ENCODE measurements around the gene FBP2.
"Not testable (repeated sequence)": the region's sequence is repeated elsewhere in the genome, so short reads cannot be mapped to it uniquely, and the experiment has no call there.

The FBP2 gene

DNA sequence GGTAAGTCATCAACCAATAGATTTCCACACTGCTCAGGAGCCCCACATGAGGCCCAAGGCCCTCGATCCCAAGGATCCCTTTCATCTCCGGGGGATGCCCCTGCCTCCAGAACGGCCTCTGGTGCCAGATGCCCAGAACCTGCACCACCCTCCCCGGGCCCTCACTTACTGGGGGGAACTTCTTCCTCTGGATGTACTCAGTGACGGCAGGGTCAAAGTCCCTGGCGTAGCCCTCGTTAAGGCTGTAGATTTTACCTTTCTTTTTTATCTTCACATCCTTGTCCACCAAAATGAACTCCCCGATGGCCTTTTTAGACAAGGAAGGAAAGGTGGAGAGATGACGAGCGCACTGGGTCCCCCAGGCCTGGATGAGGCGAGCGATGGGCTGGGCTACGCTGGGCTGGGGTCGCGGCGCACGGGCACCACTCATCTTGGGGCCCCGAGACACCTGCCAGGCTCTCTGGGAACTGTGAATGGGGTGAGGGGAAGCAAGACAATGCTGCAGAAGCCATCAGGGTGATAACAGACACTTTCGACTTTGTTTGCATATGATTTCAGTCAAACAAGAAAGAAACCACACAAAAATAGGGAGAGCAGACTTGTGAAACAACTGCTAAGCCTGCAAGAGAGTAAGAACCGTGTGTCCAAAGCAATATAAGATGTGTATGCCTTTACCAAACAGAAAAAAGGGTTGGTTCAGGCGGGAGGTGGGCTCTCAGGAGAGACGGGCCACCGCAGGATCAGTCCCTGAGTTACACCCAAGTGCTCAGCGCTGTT is 13.2 kb upstream of the FBP2 start:
- no peak for DNase-seq (ENCODE audit: low spot score)

DNA sequence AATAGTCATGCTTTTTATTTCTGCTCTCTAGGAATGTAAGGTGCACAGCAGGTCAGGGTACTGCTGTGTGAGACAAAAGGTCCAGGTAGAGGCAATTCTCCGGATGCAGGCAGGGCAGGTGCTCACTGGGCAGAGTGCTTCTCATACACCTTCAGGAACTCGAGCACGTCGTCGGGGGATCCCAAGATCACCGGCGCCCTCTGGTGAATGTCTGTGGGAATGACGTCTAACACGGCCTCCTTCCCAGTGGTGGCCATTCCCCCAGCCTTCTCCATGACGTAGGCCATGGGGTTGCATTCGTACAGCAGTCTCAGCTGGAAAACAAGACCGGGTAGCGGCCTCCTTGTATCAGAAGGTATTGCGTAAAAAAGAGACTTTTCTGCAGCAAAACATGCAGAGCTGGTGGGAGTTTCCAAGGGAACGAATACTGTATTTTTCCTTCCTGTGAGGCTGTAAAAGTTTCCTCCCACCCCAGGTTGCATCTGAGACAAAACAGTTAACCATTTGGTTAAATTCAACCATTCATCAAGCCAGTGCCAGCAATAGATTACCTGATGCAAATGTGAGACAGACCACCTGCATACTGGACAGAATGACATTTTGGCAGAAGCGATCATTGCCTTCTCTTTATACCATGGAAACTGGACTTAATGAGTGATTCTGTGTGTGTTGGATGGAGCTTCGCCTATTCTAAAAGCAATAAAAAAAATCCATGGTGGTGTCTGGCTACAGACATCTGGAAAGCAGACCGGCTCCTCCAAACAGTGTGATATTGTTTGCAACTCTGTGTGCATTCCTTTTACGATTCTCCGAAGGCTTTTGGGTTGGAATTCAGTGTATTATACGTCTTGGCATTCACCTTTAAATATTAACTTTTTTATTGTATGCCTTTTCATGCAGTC is 9.9 kb upstream of the FBP2 start:
- DNase-seq (ENCODE audit: low spot score), result peak; percentile 33

DNA sequence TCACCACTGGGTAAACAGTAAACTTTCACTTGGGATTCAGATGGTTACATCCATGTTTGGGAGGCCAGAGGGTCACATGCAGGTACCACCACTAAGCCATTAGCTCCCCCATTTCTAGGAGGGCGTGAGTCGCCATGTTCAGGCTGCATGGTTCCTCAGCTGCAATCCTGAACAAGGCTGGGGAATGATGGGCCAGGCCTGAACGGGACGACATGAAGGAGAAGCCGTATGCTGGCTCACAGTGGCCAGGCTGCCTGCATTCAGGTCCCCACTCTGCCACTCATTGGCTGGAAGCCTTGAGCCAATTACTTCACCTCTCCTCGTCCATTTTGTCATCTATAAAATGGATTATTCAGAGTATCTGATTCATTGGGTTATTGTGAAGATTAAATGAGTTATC is 9.0 kb upstream of the FBP2 start:
- DNase-seq (ENCODE audit: low spot score), result no peak

DNA sequence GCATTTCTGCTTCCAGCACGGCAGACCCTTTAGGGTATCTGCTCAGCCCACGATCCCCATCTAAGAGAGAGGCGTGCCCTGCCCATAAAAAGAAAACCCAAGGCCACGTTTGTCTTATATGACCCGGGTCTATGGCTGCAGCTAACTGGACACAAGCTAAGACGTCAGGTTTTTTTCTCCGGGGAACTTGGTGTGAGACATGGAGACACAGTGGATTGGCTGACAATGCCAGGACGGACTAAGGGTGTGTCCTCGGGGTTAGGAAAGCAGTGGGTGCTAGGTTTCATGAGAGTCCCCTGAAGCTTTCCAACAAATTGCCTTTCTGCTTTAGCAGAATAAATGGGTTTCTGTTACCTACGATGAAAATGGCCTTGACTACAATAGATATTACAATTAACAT is 7.1 kb upstream of the FBP2 start:
- DNase-seq (ENCODE audit: low spot score), result no peak

DNA sequence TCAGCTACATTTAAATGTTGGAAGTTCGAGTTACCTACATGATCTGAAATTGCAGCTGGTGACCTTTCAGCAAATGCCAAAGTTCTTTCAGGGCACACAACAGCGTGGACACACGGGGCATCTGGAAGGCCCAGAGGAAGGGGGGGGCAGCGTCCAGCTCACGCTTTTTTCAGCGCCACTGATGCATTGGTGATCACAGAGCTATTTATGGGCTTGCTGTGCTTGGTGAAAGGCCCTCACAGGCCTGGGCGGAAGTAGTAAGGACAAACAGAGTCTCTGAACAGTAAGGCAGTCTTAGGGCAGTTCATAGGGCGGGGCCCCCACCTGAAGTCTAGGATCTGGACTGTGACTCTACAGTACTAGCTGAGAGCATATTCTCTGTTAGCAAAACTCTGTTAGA is 6.6 kb upstream of the FBP2 start:
- DNase-seq (ENCODE audit: low spot score), result no peak

DNA sequence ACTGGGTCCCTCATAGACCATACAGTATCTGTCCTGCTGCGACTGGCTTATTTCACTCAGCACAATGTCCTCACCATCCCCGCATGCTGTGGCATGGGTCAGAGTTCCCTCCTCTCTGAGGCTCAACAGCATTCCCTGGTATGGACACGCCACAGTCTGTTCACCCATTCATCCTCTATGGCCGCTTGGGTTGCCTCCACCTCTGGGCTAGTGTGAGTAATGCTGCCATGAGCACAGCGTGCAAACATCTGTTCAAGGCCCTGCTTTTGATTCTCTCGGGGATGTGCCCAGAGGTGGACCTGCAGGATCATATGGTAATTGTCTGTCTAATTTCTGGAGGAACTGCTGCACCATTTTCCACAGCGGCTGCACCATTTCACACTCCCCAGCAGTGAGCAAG is 5.5 kb upstream of the FBP2 start:
- DNase-seq (ENCODE audit: low spot score), result no peak

DNA sequence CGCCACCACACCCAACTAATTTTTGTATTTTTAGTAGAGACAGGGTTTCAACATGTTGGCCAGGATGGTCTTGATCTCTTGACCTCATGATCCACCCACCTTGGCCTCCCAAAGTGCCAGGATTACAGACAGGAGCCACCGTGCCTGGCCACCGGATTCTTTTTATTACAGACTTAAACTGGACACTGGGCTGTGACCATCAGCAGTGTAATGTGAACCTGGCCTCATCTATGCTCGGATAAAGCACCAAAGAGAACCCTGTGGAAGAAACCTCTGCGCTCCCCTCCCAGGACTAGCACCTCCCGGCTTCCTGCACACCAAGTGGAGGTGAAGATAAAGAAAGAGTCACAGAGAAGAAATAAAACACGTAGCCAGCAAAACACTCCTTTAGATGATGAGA is 941 bp downstream of the FBP2 start:
- DNase-seq (ENCODE audit: low spot score), result not testable (repeated sequence)

DNA sequence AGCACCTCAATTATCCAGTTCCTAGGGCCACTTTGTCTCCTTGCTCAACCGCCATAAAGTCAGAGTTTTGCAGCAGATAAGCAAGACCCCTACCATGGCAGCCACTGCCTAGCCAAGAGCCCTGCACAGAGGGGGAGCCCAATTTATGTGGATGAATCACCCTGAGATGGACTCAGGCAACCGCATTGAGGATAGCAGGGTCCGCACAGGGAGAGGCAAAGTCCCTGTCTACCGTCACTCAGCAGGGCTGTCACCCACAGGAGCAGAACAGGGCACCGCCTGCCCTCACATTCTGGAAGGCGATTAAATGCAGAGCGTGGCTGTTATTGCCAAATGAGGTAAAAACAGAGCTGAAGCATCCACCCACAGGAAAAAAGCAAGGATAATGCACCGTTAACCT is 1.7 kb downstream of the FBP2 start:
- DNase-seq (ENCODE audit: low spot score), result no peak

DNA sequence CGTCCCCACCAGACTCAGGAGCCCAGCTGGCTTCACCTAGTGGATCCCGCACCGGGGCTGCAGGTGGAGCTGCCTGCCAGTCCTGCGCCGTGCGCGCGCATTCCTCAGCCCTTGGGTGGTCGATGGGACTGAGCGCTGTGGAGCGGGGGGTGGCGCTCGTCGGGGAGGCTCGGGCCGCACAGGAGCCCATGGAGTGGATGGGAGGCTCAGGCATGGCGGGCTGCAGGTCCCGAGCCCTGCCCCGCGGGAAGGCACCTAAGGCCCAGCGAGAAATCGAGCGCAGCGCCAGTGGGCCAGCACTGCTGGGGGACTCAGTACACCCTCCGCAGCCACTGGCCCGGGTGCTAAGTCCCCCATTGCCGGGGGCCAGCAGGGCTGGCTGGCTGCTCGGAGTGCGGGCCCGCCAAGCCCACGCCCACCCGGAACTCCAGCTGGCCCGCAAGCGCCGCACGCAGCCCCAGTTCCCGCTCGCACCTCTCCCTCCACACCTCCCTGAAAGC is 2.5 kb downstream of the FBP2 start:
- DNase-seq (ENCODE audit: low spot score), result not testable (repeated sequence)

DNA sequence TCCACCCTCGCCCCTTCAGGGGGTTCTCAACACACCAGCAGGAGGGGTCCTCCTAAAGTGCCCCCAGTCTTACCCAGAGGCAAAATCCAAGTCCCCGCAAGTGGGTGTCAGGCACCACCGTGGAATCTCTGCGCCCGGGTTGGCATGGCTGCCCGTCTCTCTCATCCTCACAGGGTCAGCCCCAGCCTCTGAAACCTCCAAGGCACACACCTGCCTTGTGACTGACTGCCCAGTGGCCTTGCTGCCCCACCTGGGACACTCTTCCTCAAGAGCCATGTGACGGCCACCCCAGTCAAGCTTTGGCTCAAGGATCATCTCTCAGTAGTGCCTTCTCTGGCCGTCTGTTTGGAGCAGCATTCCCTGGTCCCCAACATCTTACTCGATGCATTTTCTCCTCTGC is 4.9 kb downstream of the FBP2 start:
- no peak for DNase-seq (ENCODE audit: low spot score)

DNA sequence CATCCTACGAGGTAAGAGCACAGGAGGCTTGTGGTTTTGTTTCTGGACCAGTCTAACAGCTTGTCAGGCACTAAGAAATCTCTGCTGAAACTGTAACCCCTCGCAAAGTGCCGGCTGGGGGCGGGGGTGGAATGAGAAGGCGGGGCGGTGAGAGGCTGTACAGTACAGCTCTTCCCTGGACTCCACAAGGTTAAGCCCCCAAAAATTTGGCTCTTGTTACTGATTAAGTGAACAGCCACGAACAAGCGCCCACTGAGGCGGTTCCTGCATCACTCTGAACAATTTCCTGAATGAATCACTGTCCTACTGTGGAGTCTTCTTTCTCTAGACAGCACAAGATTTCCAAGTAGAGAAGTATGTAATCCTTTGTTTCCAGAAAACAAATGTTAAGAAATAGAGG is 6.8 kb downstream of the FBP2 start:
- DNase-seq (ENCODE audit: low spot score), result no peak

DNA sequence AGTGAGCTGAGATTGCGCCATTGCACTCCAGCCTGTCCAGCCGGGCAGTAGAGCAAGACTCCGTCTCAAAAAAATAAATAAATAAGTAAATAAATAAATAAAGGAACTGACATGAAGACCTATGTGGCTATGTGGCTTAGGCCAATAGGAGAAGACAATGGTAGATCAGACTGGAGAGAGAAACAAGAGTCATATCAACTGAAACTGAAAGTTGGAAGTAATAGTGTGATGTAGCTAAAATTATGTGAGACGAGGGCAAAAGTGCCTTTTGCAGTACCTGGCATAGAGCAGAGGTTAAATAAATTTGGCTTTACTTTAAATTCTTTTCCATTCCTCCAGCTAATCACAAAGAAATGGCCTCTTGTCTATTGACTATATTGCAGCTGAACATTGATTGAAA is 7.3 kb downstream of the FBP2 start:
- DNase-seq (ENCODE audit: low spot score), result no peak

DNA sequence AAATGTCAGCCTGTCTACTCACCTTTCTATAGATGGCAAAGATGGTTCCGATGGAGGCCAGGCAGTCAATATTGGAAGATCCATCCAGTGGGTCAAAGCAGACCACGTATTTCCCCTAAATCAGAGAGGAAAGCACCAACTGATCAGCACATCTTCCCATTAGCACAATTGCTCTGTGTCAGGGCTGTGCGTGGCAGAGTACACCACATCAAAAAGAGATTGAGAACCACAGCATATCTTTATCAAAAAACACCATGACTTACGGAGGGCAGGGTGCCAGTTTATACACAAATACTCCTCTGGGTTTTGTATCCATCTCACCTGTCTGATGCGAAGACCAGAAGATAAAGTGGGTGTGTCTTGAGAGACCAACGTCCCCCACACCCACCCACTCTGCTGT is 9.1 kb downstream of the FBP2 start:
- DNase-seq (ENCODE audit: low spot score), result no peak

DNA sequence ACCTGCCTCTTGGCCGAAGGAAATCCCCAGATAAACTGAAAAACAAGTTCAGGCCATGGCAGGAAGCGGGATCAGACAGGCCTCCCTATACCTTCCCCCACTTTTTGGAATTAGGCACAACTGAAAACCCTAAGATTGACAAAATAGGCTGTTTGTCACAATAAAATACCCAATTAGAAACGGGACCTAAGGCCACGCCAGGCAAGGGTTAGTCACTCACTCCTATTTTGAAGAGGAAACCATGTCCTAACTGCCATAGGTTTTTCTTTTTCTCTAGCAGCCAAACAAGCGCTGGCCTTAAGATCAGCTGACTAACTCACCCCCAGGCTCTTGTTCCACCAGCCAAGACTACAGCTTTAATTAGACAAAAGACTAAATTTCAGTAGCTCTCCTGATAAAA is 11.9 kb downstream of the FBP2 start:
- DNase-seq (ENCODE audit: low spot score), result no peak

DNA sequence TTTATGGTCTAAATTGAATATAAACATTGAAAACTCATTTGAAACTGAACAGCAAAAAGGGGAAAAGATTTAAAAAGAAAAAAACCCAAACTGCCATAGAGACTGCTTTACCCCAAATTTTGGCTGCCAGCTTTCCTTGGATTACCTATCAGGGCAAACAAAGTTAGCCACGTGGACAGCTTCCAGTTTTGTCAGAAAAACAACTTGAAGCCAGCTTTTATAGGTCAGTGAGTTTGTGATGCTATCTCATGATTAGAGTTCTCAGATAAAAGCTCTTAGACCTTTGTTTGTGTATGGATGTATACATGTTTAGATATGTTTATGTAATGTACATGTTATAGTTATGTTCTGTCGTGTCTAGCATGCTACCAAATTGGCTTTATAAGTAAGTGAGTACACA is 16.1 kb downstream of the FBP2 start:
- no peak for DNase-seq (ENCODE audit: low spot score)

DNA sequence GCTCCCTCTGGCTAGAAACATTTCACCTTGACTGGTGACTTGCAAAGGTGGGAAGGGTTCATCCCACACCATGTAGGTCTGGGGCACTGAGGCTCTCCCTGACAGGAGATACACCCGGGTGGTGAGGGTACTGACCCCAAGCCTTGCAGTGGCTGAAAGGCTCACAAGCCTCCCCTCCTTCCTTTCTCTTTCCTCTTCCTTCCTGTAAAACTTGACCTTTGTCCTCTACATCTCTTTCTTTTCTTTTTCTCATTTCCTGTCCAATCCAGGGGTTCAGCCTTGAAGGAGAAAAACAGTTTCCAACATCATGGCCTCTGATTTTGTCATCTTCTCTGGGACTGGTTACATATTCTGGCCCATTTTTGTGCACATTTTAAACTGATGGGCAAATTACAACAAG is 16.6 kb downstream of the FBP2 start:
- DNase-seq (ENCODE audit: low spot score), result no peak

DNA sequence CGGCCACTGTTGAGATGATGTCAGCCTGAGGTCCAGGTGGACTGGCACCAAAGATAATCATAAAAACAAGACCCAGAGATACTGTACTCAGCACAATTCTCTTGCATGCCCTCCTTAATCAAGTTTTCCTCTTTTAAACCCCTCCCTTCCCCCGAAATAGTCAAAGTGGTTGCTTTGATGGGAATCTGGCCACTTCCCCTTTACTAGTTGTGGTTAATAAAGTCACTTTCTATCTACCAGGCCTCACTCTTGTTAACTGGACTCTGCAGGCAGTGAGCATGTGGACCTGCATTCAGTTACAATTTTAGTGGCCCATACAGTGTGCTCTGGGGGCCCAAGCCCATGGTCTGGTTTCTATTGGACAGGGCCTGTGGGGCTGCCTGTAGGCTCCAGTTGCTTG is 17.5 kb downstream of the FBP2 start:
- no peak for DNase-seq (ENCODE audit: low spot score)

DNA sequence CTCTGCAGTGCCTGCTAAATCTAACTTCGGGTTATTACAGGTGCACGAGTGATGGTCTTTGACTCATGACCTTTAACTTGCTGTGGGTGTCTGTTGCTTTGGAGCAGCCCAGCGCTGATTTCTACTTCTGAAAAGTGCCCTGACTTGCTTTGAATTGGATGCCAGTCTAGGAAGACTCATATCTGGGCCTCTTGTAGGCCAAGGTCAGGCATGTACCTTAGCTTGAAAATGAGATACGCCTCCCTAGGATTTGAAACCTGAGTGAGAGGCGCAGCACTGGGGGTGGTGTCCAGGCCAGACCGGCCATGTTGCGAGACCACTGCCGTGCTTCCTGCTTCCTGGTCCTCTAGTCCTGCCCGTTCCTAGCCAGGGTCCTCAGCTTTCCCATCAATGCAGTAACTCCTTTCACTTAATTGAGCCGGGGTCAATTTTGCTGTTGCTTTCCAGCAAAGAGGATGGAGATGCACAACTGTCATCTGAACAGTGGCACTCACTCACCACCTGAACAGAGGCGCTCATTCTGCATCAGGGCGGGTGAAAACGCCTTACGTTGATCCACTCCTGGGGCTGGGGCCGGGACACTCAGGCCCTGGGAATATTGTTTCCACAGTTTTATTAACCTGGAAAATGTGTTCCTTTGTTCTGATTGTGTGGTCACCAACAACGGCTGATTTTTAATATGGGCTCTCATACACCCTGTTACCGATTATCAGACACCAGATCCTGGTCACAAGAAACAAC is 24.5 kb downstream of the FBP2 start:
- DNase-seq (ENCODE audit: low spot score), result no peak

DNA sequence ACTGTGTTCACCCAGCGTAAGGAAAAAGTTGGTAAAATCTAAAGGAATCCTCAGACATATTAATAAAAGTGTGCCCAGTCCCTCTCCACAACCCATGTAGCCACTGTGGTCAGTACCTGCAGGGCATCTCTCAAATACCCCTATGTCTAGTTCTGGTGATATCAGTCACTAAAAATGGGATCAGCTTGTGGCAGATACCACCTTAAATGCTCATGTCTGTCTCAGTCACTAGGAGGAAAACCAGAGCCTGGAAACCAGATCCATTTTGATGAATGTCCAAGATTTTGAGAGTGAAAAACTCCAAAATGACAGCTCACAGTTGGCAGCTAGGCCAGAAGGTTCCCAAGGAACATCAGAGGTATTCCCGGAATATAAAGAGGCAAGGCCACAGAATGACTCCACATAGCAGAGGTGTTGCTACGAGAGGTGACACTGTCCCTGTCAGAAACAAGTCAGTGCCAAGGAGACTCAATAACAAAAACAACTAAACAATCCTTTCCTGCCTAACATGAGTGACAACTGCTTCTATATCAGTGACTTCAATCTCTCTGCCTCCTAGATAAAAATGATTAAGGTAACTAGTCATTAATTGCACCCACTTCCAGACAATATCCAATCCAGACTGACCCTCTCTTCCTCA is 25.3 kb downstream of the FBP2 start:
- no peak for DNase-seq (ENCODE audit: low spot score)

DNA sequence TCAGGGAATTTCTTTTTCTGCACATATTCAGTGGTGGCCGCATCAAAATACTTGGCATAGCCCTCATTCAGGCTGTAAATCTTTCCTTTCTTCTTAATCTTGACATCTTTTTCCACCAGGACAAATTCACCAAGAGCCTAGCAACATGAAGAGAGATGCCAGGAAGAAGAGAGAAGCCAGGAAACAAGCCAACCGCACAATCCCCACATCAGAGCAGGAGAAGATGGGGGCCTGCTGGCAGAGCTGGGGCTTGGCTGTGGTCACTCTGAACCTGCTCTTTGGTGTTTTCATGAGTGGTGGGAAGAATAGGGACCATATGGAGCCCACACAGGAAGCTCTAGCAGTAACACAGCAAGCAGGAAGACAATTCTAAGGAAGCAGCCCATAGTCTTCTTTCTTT is 26.4 kb downstream of the FBP2 start:
- no peak for DNase-seq (ENCODE audit: low spot score)

DNA sequence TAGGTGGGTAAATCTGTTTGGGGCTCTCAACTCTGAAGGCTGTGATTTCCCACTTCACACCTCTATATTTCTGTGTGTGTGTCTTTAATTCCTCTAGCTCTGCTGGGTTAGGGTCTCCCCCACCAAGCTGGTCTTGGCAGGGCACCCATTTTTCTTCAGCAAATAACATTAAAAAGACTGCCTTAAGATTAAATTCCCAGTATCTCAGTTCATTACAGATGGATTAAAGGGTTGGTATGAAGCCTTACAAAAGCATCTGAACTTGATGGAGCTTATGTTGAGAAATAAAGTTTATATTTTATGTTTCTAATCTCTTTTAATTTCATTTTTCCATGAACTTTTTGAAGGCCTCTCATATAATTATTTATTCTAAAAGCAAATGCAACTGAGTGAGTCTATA is 27.1 kb downstream of the FBP2 start:
- no peak for DNase-seq (ENCODE audit: low spot score)

DNA sequence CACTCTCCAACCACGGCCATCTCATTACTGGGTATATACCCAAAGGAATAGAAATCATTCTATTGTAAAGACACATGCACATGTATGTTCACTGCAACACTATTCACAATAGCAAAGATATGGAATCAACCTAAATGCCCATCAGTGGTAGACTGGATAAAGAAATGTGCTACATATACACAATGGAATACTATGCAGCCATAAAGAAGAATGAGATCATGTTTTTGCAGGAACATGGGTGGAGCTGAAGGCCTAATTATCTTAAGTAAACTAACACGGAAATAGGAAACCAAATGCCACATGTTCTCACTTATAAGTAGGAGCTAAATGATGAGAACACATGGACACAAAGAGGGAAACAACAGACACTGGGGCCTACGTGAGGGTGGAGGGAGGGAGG is 29.3 kb downstream of the FBP2 start:
- not testable (repeated sequence) for DNase-seq (ENCODE audit: low spot score)
